Fibroblast of the aortic adventitia (primary cell): Measurements from ENCODE around the gene DNMT3A. TPM values are rescaled to one million over a fixed set of nuclear protein-coding genes. Genes with fewer than 3 reads are reported as not detected.

Source experiments
- DNase-seq: peaks from one replicate; pipeline ENCODE4 v3.0.0-alpha.2; 2010; ENCODE audit warnings: low read depth
- H3K4me3 ChIP-seq: 2 replicates; pipeline ENCODE4 v1.5.1; 2011; ENCODE audit warnings: low read depth, mild to moderate bottlenecking, control low read depth, low read length, moderate library complexity
- total RNA-seq: library from RNA; depleted of rRNA; stranded (reverse); fragments of >200 nt; gene quantifications from 2 replicates; pipeline ENCODE4 v1.2.3, GENCODE V29; 2012; ENCODE audit warnings: low replicate concordance
- TF ChIP-seq, protein P1 (sequence below): IDR thresholded peaks from 2 replicates; pipeline ENCODE4 v1.5.1; 2011; ENCODE audit warnings: mild to moderate bottlenecking, low read length, control low read depth, inconsistent platforms; ENCODE audit not compliant: insufficient read depth

Gene DNMT3A
- total RNA-seq, 1 donor = 10.8 TPM

DNA sequence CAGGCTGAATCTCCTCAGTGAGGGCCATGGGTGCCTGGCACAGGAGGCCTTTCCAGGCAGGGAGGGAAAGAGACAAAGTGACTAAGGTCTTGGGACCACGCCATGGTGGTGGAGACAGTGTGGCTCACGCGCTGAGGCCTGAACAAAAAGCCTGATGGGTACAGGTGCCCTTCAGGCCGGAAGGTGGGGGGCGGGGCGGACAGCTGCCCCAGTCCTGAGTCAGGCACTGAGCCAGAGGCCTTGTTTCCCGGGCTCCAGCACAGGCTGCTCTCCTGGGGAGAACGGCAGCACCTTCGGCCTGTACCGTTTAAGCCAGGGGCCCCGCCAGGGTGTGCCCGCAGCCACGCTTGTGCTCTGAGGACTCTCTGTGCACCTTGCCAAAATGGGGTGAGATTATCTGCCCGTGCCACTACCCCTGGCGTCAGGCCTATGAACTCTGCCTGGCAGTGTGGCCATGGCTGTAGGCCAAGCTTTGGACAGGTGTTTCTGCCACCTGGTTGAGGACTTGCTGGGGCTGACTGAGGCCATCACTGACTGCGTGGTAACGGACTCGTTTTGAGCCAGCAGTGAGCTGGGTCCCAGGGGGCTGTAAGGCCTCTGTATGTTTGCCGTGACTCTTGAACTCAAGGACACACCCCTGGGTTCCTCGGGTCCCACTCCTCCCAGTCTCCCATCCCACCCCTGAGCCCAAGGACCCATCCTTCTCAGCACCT is 31.7 kb upstream of the DNMT3A start:
- TF ChIP-seq, protein P1, sequence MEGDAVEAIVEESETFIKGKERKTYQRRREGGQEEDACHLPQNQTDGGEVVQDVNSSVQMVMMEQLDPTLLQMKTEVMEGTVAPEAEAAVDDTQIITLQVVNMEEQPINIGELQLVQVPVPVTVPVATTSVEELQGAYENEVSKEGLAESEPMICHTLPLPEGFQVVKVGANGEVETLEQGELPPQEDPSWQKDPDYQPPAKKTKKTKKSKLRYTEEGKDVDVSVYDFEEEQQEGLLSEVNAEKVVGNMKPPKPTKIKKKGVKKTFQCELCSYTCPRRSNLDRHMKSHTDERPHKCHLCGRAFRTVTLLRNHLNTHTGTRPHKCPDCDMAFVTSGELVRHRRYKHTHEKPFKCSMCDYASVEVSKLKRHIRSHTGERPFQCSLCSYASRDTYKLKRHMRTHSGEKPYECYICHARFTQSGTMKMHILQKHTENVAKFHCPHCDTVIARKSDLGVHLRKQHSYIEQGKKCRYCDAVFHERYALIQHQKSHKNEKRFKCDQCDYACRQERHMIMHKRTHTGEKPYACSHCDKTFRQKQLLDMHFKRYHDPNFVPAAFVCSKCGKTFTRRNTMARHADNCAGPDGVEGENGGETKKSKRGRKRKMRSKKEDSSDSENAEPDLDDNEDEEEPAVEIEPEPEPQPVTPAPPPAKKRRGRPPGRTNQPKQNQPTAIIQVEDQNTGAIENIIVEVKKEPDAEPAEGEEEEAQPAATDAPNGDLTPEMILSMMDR = no peak
- H3K4me3 ChIP-seq = no peak overlapping the region
- DNase-seq = no peak

DNA sequence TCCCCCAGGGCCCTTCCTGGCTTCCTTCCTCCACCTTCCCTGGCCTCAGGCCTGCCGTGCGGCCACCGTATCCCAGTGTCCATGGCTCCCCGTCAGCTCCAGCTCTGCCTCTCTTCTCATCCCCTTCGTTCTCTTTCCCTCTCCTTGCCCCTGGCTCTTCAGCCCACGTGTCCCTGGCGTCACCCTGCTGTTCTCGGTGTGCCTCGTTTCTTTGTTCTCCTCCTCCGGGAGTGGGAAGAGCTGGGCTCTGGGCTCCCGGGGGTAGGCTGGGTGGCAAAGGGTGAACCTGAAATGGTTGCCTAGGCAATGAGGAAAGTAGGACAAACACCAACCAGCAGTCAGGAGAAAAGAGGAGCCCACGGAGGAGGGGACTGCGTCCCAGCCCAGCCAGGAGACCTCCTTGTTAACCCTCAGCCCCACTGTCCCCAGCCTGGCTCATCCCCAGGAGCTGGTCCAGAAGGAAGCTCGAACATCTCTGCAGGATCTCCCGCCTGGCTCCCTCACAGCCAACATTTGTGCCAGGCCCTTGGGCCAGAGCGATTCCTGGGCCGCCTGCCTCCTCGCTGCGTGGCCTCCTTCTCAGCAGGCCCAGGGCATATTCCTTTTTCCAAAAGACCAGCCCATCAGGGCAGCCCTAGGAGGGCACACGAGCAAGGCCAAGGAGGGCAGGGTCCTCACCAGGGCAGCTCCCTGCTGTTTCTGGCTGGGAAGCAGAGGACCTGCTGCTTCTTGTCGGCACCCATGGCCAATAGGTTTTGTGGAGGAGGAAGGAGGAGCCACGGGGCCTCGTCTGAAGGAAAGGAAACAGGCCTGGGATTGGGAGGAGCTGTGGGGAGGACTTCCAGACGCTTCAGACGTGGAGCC is 30.9 kb upstream of the DNMT3A start:
- H3K4me3 ChIP-seq = no peak overlapping the region
- no peak for DNase-seq
- TF ChIP-seq, protein P1 = no peak

DNA sequence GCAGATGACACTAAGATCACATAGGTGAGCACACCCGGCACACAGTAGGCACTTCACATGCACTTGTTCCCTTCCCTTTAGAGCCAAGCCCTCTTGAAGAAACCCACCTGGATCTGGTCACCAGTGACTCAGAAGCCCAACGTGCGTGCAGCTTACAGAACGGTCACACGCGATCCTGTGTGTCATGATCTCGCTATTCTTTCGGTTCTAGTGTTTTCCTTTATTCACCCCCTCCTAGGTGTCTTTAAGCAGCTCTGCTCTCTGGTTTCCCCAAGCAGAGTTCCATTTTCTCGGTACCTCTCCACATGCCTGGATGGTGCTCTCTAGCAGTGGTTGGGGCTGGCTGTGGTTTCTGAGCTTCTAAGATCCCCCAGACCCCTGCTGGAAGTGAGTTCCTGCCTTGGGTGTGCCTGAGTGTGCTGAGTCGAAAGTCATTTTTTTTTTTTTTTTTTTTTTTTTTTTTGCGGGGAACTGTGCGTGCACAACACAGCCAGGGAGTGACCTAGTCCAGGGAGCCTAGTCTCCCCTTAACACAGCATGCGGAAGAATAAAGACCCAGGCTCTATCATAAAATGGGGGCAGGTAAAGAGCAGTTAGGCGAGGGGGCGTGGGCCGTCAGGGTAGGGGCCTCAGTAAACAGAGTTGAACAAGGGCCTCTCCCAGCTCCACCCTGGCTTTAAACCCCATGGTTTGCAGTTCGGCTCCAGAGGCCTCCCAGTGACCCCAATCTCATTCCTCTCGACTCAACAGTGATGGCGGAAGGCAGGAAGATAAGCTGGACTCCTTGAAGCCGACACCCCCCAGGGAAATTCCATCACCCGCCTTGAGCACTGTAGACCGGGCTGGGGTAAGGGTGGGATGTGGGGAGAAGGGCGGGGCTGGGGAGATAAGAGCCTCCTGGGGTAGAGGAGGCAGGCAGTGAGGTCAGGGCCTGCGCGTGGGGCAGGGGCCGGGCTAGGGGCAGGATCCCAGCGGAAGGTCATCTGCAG is 29.8 kb upstream of the DNMT3A start:
- H3K4me3 ChIP-seq = no peak overlapping the region
- no peak for DNase-seq
- TF ChIP-seq, protein P1 = no peak

DNA sequence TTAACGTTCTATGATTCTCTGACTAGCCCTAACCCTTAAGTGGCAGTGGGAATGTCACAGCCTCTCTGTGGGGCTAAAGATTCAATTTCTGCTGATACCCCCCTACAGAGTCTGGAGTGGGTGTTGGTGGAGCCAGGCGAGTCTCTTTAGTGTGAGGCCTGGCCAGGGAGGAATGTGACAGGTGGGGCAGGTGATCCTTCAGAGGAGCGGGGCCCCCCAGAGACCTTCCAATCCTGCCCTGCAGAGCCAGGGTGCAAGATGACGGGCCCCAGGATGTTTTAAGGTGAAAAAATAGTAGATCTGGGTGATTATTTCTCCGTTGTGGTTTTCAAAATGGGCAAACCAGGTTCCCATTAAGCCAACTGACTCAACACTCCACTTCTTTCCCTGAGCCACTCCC is 28.2 kb upstream of the DNMT3A start:
- TF ChIP-seq, protein P1 = no peak
- DNase-seq = no peak
- no peak overlapping the region for H3K4me3 ChIP-seq

DNA sequence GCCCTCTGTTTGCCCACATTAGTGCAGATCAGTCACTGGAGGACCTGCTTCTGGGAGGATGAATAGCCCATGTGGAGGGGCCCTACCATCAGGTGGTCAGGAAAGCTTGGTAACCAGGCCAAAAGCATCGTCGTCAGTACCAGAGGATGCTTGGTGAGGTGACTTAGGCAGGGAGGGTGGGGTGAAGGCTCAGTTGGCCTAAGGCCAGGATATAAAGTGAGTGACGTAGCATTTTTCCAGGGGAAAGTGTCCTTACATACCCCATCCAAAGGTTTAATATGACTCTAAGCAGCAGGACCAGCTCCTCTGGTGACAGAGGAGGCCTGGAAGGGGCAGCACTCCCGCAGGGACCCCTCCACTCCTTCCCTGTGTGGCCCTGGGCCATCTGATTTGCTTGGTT is 27.7 kb upstream of the DNMT3A start:
- H3K4me3 ChIP-seq = no peak overlapping the region
- TF ChIP-seq, protein P1 = no peak
- no peak for DNase-seq

DNA sequence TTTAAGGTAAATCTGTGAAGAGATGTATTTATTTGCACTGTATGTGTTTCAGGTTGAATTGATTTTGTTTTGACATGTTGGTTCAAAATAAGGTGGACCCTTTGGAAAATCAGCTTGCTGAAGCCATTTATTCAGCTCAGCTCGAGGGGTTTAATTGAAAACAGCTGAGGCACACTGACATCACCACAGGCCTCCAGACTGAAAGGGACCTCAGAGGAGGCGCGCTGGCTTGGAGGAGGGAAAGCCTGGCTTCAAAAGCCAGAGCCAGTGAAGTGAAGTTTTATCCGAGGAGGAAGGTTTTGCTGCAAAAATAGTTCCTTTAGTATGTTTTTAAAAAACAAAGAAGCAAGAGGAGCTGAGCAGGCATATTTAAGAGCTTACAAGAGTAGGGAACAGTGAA is 26.9 kb upstream of the DNMT3A start:
- DNase-seq = peak; percentile 54
- TF ChIP-seq, protein P1 = no peak
- H3K4me3 ChIP-seq = no peak overlapping the region
